AG09309 (cell line): ENCODE data around the gene PHF1.
A peak's percentile ranks its signal among the peaks of the same experiment; 100 is the strongest.

ENCODE experiments used
- DNase-seq: peaks from one replicate; pipeline ENCODE4 v3.0.0-alpha.2; 2010; ENCODE audit warnings: low read depth
- H3K4me3 ChIP-seq: 2 replicates; pipeline ENCODE4 v1.5.1; 2011; ENCODE audit warnings: mild to moderate bottlenecking, low read depth, low read length, moderate library complexity; ENCODE audit not compliant: control insufficient read depth
- CTCF ChIP-seq: IDR thresholded peaks from 2 replicates; pipeline ENCODE4 v1.5.1; 2011; ENCODE audit warnings: mild to moderate bottlenecking, low read depth, low read length, inconsistent platforms; ENCODE audit not compliant: insufficient read depth, control insufficient read depth; ENCODE audit errors: missing control alignments

PHF1 gene

GRCh38 chr6:33418690-33419291 is 8.0 kb downstream of the PHF1 start:
- no peak for DNase-seq
- no peak for TF ChIP-seq CTCF
- H3K4me3 ChIP-seq: peak overlapping the region; percentile 37

GRCh38 chr6:33419580-33420490 is 9.0 kb downstream of the PHF1 start, which contains the start of gene SYNGAP1:
SYNGAP1 (plus strand) TSS chr6:33420065; CDS start chr6:33420265, 200 bp downstream.
- H3K4me3 ChIP-seq: peak within 1 kb of the TSS; percentile 52
- peak; percentile 23 for DNase-seq
- no peak for TF ChIP-seq CTCF

- peak overlapping the region; percentile 52 for H3K4me3 ChIP-seq
- no peak for TF ChIP-seq CTCF
- DNase-seq: no peak
Measured at GRCh38 chr6:33420491-33421343, 9.9 kb downstream of the PHF1 start.

- no peak overlapping the region for H3K4me3 ChIP-seq
- no peak for DNase-seq
- no peak for TF ChIP-seq CTCF
Measured at GRCh38 chr6:33421344-33421643, 10.5 kb downstream of the PHF1 start.

- TF ChIP-seq CTCF: no peak
- H3K4me3 ChIP-seq: no peak overlapping the region
- DNase-seq: no peak
Measured at GRCh38 chr6:33423777-33424176, 13.0 kb downstream of the PHF1 start.

GRCh38 chr6:33424855-33425667 is 14.2 kb downstream of the PHF1 start:
- TF ChIP-seq CTCF: no peak
- H3K4me3 ChIP-seq: peak overlapping the region; percentile 65
- DNase-seq: no peak
